Cardiac fibroblast (primary cell): Measurements from ENCODE around the gene GABPB2.

Experiments
- DNase-seq, 2 donors: peaks; one replicate each; pipeline versions ENCODE4 v3.0.0 to v3.0.0-alpha.2; 2010; ENCODE audit warnings: low read depth in 2 of 2
- H3K4me3 ChIP-seq, 2 donors: replicated peaks in 1 of 2; 1 replicate in 1 of 2; 2 replicates in 1 of 2; pipeline ENCODE4 v1.5.1; 2011; ENCODE audit warnings: low read depth in 2 of 2, low read length in 2 of 2, mild to moderate bottlenecking in 2 of 2, moderate library complexity in 1 of 2
- CTCF ChIP-seq: IDR thresholded peaks from one replicate; pipeline ENCODE4 v1.5.1; 2011; ENCODE audit warnings: low read depth, mild to moderate bottlenecking, low read length, inconsistent platforms

GABPB2 gene

GRCh38 chr1:151131701-151132334 lies 61.3 kb downstream of the GABPB2 start:
- peak; percentile 17 to 27 for DNase-seq
- peak overlapping the region; percentile 22 to 34 for H3K4me3 ChIP-seq
- TF ChIP-seq CTCF: no peak

GRCh38 chr1:151132335-151133017 lies 61.9 kb downstream of the GABPB2 start:
- no peak for DNase-seq
- H3K4me3 ChIP-seq: no peak overlapping the region
- TF ChIP-seq CTCF: no peak

GRCh38 chr1:151133018-151133806 lies 62.7 kb downstream of the GABPB2 start:
- no peak for TF ChIP-seq CTCF
- no peak overlapping the region for H3K4me3 ChIP-seq
- DNase-seq: no peak

GRCh38 chr1:151134396-151134795 lies 63.8 kb downstream of the GABPB2 start:
- DNase-seq: no peak
- no peak for TF ChIP-seq CTCF
- H3K4me3 ChIP-seq: no peak overlapping the region

GRCh38 chr1:151134991-151135390 lies 64.4 kb downstream of the GABPB2 start:
- no peak for DNase-seq
- H3K4me3 ChIP-seq: no peak overlapping the region
- TF ChIP-seq CTCF: no peak

- no peak for TF ChIP-seq CTCF
These were observed 65.1 kb downstream of the GABPB2 start for GRCh38 chr1:151135433-151136385.

More at GRCh38 chr1:151135433-151136385, 65.1 kb downstream of the GABPB2 start:
- no peak overlapping the region for H3K4me3 ChIP-seq
- DNase-seq: no peak
